ENCODE data around the gene DEFB114. TPM values are rescaled to one million over a fixed set of nuclear protein-coding genes. Genes with fewer than 3 reads are reported as not detected.

Gene DEFB114
- total RNA-seq, 1 donor from 2014 or later = not detected

- intact Hi-C loops (cut with micrococcal nuclease) = no loop called here
These were observed 26.9 kb downstream of the DEFB114 start for GRCh38 chr6:49937017-49937416.

GRCh38 chr6:49935387-49935786 lies 28.6 kb downstream of the DEFB114 start:
- intact Hi-C loops (cut with micrococcal nuclease) = no loop called here

DNA sequence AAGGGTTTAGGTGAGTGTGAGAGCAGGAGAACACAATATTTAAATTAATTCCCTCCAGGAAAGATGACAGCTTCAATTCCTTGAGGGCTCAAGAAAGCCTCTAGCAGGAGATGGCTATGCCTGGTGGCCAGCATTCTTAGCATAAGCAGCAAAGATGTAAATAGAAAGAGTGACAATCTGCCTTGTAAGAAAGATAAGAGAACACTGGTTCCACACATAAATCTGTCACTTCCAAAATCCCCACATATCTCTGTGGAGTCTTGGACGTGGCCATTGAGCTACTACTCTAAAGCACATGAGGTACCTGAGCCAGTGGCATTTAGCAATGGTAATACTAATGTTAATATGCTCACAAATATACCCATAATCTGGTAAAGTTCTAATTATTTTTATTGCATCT lies 29.2 kb downstream of the DEFB114 start:
- intact Hi-C loops (cut with micrococcal nuclease) = no loop called here

DNA sequence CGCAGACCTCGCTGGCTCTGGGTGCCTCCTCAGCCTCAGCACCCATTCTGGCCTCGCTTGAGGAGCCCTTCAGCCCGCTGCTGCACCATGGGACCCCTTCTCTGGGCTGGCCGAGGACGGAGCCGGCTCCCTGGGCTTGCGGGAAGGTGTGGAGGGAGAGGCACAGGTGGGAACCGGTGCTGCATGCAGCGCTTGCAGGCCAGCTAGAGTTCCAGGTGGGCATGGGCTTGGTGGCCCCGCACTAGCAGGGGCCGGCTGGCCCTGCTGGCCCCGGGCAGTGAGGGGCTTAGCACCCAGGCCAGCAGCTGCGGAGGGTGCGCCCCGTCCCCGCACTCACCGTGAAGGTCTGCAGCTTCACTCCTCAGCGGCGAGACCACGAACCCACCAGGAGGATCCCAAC lies 30.4 kb downstream of the DEFB114 start:
- intact Hi-C loops (cut with micrococcal nuclease) = no loop called here

- intact Hi-C loops (cut with micrococcal nuclease) = no loop called here
These were observed 34.6 kb downstream of the DEFB114 start for GRCh38 chr6:49929340-49929739.

GRCh38 chr6:49923826-49924225 lies 40.1 kb downstream of the DEFB114 start:
- intact Hi-C loops (cut with micrococcal nuclease) = no loop called here

- intact Hi-C loops (cut with micrococcal nuclease) = no loop called here
These were observed 43.9 kb downstream of the DEFB114 start for GRCh38 chr6:49919935-49920644.

- intact Hi-C loops (cut with micrococcal nuclease) = no loop called here
These were observed 44.7 kb downstream of the DEFB114 start for GRCh38 chr6:49919261-49919660.

DNA sequence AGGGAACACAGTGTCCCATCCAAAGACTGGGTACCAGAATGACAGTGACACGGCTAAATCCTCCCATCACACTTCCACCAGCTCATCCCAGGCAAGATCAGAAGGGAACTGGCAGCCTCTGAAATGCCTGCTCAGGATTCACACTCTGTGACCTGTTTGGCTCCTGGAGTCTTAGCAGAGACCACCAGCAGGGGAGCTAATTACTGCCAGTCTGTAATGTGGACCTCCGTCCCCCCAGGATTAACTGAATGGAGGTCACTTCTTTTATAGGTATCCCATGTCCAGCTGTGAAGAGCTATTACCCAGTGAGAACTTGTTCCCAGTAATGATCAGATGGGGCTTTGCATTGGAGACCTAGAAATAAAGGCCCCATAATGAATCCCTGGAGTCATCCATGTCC lies 45.2 kb downstream of the DEFB114 start:
- intact Hi-C loops (cut with micrococcal nuclease) = no loop called here

DNA sequence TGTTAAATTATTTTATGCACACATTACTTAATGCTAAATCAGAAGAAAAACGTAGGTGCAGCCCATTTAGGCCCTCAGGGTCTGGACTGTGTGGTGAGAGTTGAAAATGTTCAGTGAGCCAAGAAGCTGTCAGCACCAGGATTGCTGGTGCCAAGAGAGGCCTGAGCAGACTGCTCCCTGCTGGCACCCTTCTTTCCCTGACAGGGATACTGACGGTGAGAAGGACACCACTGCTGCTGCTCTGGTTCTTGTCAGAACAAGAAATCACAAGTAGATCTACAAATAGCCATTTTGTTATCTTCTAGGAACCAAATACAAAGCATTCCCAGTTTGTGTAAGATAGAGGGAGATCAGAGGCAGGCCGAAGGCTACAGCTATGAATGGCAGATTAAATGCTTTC lies 48.9 kb downstream of the DEFB114 start:
- intact Hi-C loops (cut with micrococcal nuclease) = no loop called here

DNA sequence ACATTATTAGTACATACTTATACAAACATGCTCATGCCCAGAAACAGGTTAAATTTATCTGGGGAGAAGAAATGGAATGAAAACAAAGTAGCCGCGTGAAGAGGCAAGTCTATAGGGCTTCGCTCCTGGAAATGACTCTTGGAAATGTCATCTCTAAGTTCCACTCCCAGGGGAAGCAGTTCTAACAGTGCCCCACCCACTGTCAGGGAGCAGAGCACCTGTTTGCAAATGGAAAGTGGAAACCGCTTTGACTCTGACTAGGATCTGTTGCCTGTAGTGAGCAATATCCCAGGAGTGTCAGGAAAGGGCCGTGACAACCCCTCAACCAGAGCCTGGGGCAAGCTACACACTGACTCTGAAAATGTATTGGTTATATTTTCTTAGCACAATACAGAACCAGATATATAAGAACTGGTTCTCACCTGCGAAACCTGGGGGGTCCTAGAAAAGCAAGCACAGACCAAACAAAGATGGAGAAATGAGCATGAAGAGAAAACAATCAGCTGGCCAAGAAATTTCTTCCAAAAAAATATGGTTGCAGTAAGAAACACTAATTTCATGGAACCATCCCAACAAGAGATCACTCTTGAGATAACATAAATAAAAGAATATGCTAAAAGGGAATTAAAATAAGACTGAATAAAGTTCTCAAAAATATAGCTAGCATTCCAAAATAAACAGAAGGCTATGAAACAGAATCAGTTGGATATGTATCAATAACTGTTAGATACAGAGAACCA lies 50.2 kb downstream of the DEFB114 start:
- intact Hi-C loops (cut with micrococcal nuclease) = no loop called here

GRCh38 chr6:49912196-49912595 lies 51.8 kb downstream of the DEFB114 start:
- intact Hi-C loops (cut with micrococcal nuclease) = no loop called here

DNA sequence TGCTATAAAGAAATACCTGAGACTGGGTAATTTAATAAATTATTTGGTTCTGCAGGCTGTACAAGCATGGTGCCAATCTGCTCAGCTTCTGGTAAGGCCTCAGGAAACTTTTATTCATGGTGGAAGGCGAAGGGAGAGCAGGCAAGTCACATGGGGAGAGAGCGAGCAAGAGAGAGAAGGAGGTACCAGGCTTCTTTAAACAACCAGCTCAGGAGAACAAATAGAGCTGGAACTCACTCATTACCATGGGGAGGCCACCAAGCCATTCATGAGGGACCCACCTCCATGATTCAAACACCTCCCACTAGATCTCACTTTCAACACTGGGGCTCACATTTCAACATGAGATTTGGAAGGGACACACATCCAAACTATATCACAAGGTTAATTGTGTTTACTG lies 52.7 kb downstream of the DEFB114 start:
- intact Hi-C loops (cut with micrococcal nuclease) = no loop called here

Other genes starting within 250 kb of the DEFB114 start
- not detected in 2 replicates for gene CRISP3, start 219.8 kb downstream of the DEFB114 start, total RNA-seq
- gene PGK2, start 176.9 kb downstream of the DEFB114 start, total RNA-seq = not detected in 2 replicates
- not detected in 2 replicates for gene CRISP1, start 97.6 kb downstream of the DEFB114 start, total RNA-seq
- not detected in 2 replicates for gene DEFB113, start 5.5 kb upstream of the DEFB114 start, total RNA-seq
- not detected in 2 replicates for gene DEFB110, start 57.8 kb upstream of the DEFB114 start, total RNA-seq
- gene DEFB112, start 85.8 kb upstream of the DEFB114 start, total RNA-seq = not detected in 2 replicates